ENCODE data around the gene FGD4.

GRCh38 chr12:32482226-32482625 lies 82.9 kb downstream of the FGD4 start:
- TF ChIP-seq POLR2A (IDR thresholded peaks at IDR 0.05) = no peak
- TF ChIP-seq CTCF (IDR thresholded peaks at IDR 0.05) = no peak
- no peak for TF ChIP-seq POLR2AphosphoS5 (IDR thresholded peaks at IDR 0.05)
- no peak for TF ChIP-seq EP300 (IDR thresholded peaks at IDR 0.05)
